Mesenteric fat pad (tissue), 1 donor: Measurements from ENCODE around the gene GPR89B. TPM values are rescaled to one million over a fixed set of nuclear protein-coding genes. Genes with fewer than 3 reads are reported as not detected.
"Not testable (repeated sequence)": the region's sequence is repeated elsewhere in the genome, so short reads cannot be mapped to it uniquely, and the experiment has no call there.

Experiments used
- DNase-seq: peaks from one replicate; pipeline ENCODE4 v3.0.0-alpha.2; 2020; ENCODE audit warnings: low spot score
- total RNA-seq: library from RNA; stranded (reverse); fragmentation: NEBNext Ultra II Directional; extraction: Animal tissue kit (Norgen Biotek cat#: 25700); gene quantifications from one replicate; pipeline ENCODE4 v1.2.1, GENCODE V29; 2021
- donor health status: DM: yes; HTN: yes; CAD: no.

The GPR89B gene
- total RNA-seq, 1 donor from 2014 or later = 8.4 TPM

DNA sequence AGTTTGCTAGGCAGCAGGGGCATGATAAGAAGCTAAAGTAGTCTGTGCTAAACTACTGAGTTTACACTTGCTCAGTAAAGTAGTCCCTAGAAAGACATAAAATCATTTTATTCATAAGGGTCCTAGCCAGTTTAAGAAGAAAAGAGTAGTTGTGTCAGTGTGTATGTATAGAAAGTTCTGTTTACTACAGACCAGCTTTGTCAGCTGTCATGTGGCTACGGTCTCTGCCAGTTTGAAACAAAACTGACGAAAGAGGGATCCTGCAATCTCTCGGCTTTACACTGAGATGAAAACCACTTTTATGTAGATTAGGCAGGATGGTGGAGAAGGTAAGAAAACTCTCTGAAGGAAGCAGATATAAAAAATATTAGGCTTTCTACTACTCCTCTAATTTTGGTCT, 7.1 kb downstream of the GPR89B start:
- not testable (repeated sequence) for DNase-seq

DNA sequence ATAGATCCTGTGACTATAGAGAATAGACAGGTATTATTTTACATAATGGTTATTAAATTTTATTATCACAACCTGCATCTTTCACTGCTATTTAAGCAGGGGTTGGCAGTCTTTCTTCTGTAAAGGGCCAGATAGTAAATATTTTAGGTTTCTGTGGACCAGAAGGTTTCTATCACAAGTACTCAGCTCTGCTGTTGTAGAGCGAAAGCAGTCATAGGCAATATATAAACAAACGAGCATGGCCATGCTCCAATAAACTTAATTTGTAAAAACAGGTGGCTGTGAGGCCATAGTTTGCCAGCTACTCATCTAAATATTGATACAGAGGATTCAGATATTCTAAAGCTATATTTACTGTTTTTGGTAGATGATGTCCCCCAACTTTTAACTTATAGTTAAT, 12.2 kb downstream of the GPR89B start:
- DNase-seq = not testable (repeated sequence)

DNA sequence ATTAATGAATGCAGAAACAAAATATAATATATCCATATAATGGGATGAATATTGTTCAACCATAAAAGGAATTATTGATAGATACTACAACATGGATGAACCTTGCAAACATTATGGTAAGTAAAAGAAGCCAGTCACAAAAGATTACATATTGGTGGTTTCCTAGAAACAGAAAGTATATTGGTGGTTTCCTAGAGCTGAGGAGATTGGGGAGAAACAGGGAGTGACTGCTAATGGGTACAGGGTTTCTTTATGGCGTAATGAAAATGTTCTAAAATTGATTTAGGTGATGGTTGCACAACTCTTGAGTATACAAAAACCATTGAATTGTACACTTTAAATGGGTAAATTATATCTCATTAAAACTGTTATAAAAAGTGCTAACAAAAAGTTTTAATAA, 14.3 kb downstream of the GPR89B start:
- not testable (repeated sequence) for DNase-seq

DNA sequence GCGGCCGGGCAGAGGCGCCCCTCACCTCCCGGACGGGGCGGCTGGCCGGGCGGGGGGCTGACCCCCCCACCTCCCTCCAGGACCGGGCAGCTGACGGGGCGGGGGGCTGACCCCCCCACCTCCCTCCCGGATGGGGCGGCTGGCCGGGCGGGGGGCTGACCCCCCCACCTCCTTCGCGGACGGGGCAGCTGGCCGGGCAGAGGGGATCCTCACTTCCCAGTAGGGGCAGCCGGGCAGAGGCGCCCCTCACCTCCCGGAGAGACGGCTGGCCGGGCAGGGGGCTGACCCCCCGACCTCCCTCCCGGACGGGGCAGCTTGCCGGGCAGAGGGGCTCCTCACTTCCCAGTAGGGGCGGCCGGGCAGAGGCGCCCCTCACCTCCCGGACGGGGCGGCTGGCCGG, 21.3 kb downstream of the GPR89B start:
- DNase-seq = not testable (repeated sequence)

DNA sequence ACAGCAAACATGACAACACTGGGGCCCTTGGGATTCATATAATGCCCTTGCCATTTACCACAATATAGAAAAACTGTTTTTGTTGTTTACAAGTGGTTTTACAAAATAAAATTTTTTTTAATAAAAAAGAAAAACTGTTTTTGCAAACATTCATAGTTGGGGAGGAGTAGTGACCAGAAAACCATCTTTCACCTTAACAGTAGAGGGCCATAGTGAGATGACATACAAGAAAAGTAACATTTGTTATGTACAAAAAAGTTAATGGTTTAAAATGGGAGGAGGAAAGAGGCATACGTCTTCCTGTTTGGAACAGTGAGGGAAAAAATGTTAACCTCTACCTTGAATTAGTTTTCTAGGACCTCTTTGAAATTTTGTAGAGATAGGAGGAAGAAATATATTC, 30.7 kb downstream of the GPR89B start:
- DNase-seq = not testable (repeated sequence)

DNA sequence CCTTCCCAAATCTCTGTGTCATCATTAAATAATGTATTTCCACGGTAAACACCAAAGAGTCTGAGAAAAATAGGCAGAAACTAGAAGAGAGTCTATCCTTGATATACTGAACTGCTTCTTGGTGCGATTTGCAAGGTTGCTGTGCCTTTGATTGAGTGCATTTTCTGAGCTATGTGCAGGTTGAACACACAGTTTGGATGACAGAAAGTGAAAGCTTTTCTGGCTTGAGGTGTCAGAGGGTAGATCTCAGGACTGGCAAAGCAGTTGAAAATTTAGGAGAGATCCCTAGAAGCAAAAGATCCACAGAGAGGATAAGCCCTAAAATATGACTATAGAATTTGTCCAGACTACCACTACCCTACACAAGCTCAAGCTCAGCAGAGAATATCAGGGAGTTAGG, 31.5 kb downstream of the GPR89B start:
- DNase-seq = not testable (repeated sequence)

DNA sequence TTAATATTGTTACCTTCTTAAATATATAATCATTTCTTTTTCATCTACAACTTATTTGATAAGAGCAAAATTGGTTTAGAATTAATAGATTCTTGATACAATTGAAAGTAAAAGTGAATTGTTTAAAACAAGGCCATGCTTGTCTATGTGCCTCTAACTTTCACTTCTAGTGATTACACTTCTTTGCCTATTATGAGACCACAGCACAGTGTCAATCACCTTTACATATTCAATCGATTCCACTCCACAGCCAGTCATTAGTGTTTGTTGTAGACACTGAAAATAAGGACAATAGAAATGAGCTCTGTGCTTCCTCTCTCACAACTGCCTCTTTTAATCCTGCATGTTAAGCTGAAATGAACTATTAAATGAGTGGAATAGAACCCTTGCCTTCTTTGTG, 36.4 kb downstream of the GPR89B start:
- not testable (repeated sequence) for DNase-seq

DNA sequence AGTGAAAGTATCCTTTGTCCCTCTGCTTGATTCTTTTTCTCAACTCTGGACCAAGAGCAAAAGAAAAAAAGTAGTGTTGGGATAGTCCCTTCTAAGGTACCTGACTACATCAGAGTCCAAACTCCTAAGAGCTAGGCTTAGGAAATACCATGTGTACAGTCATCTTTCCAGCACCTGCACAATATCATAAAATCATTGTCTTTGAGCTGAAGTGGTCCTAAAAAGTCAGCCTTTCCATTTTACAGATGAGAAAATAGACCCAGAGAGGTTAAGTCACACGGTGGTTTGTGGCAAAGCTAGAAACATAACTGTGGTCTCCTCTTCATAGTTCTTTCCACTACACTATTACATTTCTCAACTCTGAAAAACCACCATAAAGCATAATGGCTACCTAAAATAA, 38.4 kb downstream of the GPR89B start:
- DNase-seq = not testable (repeated sequence)

DNA sequence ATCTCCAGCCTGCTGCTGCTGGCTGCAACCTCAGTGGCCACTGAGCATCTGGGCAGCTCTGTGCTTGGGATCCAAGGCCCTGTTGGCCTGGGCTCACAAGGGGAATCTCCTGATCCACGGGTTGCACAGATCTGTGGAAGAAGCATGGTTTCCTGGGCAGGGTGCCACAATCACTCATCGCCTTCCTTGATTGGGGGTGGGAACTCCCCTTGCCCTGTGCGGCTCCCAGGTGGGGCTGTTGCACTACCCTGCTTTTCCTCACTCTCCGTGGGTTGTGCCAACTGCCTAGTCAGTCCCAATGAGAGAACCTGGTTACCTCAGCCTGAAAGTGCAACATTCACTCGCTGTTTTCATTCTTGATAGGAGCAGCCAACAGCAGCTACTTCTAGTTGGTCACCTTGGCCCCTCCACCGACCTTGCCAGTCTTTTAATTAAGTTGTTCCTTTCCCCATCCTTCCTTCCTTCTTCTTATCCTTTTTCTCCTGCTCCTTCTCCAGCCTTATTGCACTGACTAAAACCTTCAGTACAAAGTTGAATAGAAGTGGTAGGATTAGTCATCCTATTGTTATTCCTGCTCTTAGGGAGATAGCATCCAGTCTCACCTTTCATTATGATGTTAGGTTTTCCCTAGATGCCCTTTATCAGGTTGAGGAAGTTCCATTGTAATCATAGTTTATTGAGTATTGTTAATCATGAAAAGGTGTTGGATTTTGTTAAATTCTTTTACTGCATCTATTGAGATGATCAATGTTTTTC, 50.9 kb downstream of the GPR89B start:
- not testable (repeated sequence) for DNase-seq

DNA sequence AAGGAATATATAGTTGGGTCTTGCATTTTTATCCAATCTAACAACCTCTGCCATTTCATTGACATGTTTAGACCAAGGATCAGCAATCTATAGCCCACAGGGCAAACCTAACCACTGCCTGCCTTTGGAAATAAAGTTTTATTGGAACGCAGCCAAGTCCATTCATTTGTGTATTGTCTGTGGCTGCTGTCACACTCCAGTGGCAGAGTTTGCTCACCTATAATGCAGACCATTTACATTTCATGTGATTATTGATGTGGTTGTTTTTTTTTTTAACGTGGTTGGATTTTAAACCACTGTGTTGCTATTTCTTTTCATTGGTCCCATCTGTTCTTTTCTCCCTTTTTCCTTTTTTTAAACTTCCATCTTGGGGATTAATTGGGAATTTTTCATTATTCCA, 57.2 kb downstream of the GPR89B start:
- DNase-seq = not testable (repeated sequence)

DNA sequence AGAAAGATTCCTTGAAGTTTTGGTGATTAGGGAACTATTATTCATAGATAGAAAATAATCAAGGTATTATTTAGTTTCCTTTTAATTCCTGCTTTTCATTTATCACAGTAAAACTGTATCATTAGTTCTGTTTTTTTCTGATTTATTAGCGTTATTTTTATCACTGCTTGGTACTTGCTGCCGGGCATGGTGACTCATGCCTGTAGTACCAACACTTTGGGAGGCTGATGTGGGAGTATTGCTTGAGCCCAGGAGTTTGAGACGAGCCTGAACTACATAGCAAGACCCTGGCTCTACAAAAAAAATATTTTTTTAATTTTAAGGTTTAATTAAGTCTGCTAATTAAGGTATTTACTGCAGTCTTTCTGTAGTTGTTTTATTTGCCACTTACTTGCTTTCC, 59.7 kb downstream of the GPR89B start:
- not testable (repeated sequence) for DNase-seq

DNA sequence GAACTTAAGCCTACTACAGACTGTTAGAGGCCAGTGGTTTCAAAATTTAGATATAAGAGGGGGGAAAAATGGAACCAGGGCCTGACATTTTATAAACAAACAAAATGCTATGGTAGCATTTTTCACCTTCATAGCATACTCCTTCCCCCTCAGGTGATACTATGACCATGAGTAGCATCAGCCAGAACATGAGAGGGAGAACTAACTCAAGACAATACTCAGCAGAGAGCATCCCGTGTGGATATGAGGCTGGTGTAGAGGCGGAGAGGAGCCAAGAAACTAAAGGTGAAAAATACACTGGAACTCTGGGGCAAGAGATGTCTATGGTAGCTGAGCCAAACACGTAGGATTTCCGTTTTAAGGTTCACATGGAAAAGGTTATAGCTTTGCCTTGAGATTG, 64.7 kb downstream of the GPR89B start:
- DNase-seq = not testable (repeated sequence)

DNA sequence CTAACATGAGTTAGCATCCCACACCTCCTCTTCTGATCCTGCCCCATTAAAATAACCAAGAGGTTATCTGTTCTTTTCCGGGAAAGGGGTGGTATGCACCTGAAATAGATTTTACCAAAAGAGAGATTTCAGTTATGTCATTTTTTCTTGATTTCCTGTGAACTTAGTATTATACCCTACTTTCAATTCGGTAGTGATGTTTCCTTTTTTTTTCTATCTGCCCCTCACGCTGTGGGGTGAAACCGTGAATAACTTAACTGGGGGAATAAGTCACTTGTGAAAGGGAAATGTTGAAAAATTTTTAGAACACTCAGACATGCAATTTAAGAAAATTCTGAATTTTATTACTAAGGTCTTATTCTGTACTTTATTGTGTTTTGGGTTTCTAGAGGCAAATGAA, 65.2 kb downstream of the GPR89B start:
- DNase-seq = not testable (repeated sequence)

DNA sequence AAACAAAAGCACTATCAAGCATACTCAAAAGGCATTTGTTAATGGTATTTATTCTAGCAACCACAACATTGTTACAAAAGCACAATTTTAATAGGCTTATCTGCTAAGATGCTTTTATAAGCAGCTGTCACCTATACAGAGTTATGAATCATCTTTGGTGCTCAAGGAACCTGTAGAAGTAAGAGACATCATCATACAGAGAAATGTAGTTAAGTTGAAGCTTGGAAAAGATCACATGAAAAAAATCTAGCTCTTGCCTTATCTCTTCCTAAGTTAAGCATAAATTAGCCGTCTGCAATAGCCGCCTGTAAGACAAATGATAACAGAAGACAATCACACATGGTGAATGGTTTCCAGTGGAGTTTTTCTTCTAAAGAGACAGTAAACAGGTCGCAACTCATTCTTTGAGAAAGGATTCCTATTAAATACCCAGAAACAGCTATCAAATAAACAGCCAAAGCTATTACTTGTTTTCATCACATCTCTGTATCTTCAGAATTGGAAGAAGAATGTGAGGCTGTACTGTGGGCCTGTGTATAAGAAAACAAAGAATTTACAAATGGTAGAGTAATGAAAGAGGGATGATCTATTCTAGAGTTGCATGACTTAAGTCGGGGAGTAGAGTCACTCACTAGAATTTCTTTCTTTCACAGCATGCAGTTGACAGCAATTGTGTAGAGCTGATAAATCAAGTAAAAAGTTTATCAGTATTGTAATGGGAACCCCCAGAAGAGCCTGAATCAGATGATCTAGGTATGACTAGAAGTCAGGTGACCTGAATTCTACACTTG, 65.8 kb downstream of the GPR89B start:
- DNase-seq = not testable (repeated sequence)

DNA sequence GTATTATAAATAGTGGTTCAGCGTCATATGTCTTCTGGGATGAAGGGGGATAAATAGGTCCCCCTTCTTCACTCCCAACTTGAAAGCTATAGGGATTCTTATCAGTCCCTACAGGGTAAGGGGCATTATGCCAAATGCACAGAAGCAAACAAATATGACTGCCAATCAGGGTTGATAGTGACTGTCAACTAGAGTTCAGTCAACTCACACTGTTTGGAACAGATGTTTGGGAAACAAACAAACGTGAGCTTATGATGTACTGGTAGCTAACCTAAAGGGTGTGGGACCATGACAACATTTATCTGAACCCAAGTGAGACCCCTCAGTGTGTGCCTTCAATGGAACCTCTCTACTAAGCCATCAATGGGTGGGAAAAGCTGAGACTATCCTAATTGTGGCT, 67.9 kb downstream of the GPR89B start:
- not testable (repeated sequence) for DNase-seq

DNA sequence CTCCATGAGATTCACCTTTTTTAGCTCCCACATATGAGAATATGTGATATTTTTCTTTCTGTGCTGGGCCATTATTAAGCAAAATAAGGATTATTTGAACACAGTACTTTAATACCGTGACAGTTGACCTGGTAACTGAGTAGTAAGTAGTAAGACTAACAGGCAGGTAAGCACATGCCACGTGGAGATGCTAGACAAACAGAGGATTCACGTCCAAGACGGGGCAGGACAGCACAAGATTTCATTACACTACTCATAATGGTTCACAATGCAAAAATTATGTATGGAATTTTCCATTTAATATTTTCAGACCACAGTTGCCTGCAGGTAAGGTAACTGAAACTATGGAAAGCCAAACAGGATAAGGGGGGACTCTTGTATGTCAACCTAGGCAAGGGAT, 79.5 kb downstream of the GPR89B start:
- DNase-seq = not testable (repeated sequence)

DNA sequence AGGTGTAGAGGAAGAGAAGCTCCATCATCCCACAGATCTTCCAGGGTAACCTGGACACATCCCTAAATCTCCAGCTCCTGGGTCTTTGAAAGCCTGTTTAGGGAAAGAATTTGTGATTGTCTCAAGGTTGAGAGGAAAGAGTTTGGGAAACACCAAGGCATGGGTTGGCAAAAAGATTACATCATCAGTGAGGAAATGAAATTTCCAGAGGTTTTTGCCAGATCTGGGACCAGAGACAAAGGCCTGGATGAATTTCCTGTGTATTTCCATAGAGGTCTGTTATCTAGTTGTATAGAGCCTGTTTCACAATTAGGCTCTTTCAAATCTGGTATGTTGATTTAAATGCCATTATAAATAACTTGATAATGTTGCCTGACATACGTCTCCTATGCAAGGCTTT, 82.3 kb downstream of the GPR89B start:
- no peak for DNase-seq

DNA sequence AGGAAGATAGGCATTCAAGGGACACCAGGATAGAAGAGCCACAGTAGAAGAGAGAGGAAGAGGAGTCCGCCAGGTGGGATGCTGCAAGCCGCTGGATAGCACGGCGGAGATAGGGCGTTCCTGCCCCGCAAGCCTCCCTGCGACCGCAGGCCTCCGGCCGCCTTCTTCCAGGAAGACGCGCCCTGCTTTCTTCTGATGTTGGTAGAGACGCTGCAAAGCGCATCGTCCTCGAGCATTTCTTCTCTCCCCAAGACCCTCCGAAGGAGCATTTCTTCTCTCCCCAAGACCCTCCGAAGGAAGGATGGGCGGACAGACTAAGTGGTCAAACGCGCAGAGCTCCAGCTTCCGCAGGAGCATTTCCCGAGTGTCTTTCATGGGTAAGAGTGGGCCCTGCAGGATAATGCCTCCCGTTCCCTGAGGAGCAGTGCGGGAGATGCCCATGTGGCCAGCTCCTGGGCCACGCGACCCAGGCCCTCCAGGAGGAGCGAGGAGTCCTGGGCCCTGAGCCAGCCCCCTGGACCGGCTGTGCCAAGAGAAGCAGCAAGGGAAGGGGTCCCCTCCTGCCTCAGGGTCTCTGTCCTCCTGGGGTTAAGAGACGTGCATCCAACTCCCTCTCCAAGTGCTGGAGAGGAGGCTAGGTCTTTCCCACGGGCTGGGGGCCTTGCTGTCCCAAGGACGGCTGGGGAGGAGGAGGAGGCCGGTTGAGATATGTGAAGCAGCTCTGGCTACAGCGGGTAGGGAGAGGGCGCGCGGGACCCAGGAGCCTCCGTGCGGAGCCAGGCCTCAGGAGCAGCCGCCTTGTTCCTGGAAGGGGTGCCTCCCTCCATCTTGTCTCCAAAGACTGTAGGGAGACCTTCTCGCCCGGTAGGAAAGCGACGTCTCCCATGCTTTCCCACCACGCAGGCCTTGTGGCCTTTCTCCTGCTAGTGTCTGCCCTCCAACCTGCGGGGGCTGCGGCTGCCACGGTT, 85.2 kb downstream of the GPR89B start:
- not testable (repeated sequence) for DNase-seq

DNA sequence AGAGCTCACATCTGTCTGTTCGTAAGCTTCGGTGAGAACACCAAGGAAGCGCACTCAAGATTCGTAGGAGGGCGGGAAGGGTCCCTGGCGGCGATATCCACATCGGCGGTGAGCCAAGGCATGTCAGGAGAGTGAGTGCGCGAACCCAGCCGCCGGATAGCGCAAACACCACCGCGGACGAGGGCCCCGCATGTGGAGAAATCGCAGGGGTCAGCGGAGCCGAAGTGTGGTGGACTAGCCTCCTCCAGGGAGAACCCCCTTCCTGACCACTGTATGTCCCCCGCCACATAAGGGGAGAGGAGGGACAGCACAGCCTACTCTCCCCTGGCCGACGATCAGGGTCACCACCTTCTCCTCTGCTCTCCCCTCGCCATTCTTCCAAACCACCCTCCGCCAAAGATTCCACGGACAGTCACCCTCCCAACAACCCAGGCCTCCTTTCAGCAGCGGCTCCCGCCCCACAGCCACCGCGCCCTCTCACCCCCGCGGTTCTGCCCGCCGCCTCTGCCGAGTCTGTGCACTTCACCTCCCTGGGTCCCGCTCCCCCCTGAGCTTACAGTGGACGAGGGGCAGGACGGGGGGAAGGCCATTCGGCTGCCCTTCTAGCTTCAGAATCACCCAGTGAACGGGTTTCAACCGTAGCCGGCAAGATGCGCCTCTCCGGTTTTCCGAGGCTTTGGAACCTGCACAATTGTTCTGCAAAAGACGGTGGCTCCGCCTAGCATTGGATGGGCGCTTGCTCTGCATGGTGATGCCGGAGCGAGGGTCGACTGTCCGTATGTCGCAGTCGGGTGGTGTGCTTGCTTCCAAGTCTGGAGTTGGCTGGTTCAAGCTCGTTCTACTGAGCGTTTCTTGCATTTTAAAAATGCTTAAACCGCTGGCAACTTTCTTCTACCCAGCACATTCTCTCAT, 86.3 kb downstream of the GPR89B start:
- DNase-seq = not testable (repeated sequence)

DNA sequence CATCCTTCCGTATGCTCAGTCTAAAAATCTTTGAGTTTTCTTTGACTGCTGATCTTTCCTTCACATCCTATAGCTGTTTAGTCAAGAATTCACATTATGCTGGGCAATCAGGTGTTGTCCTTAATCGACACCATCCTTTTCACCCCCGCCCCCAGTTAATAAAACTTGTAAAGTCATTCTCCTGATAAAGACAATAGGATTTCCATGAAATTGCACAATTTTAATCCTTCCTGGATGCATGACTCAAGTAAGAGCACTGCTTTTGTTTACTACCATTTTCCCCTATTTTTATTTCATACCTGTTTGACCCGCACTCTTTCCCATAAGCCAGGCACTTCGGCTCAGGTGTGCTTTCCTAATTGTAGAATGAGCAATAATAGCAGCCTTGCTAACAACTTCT, 96.7 kb downstream of the GPR89B start:
- not testable (repeated sequence) for DNase-seq
